Stimulated activated CD4-positive, alpha-beta T cell treated with anti-CD3 and anti-CD28 coated beads, Interleukin-2, amount 100 ng/mL, for 4 hours (primary cell): Measurements from ENCODE around the gene MAPK1.
"Not testable (repeated sequence)": the region's sequence is repeated elsewhere in the genome, so short reads cannot be mapped to it uniquely, and the experiment has no call there.

Experiments
- DNase-seq: peaks from one replicate; pipeline ENCODE4 v3.0.0-alpha.2; 2020; ENCODE audit warnings: low read depth

Gene MAPK1

GRCh38 chr22:21754523-21754922 lies 112.9 kb downstream of the MAPK1 start:
- no peak for DNase-seq

DNA sequence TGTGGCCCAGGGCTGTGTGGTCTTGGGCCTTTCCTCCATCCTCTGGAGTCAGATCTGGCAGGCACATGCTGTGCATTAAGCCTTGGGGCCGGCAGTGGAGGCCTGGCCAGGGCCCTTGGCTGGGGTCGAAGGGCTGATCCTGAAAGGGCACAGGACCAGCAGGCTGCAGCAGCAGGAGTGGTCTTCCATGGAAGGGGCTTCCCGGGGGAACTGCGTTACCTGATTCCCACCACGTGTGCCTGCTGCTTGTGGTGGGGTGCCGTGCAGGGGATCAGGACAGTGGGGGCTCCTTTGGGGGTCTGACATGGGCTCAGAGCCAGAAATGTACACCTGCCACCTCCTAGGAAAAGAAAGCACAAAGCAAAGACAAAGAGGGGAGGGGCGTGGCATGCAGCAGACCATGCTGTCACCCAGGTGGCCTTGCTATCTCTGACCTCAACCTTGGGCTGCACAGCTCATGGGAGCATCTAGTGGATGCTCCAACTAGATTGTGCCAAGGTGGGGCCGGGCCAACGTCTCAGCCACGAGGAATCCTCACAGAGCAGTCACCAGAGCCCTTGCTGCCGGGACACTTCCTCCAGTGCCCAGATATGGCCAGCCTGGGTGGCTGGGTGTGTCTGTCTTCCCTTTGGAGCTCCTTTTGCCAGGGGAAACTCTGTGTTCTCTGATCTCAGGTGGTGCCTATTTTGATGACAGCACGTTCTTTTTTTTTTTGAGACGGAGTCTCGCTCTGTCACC lies 113.9 kb downstream of the MAPK1 start:
- no peak for DNase-seq

DNA sequence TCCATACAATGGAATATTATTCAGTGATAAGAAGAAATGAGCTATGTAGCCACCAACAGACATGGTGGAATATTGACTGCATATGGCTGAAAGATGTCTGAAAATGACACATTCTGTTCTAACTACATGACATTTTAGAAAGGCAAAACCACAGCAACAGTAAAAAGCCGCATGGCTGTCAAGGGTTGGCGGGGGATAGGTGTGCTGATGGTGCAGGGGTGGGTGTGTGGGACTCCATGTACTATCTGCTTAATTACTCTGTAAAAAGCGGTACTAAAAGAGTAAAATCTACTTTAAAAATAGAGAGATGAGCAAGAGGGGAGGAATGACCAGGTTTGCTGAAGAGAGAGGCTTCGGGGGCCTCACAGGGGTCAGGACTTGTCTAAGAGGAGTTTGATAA lies 115.2 kb downstream of the MAPK1 start:
- no peak for DNase-seq

DNA sequence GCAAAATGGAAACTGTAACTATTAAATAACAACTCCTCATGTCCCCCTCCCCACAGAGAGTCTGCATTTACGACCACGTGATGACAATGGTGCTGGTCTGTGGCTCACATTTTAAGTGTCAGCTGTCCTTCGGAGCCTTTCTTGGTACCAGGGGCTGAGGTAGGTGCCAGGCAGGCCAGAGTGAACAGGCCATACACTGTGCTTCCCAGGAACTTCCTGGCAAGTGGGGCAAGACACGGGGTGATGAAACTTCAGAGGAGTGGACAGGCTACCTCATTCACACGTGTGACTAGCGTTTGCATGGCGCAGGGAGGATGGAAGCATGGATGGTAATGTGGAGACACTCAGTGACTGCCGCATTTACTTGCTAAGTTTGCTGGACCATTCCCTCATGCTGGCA lies 121.5 kb downstream of the MAPK1 start:
- no peak for DNase-seq

DNA sequence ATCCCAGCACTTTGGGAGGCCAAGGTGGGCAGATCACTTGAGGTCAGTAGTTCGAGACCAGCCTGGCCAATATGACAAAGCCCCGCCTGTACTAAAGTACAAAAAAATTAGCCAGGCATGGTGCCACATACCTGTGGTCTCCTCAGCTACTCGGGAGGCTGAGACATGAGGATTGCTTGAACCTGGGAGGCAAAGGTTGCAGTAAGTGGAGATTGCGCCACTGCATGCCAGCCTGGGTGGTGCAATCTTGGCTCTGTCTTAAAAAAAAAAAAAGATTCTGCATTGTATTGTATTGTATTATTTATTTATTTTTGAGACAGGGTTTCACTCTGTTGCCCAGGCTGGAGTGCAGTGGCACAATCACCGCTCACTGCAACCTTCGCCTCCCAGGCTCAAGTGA lies 122.5 kb downstream of the MAPK1 start:
- not testable (repeated sequence) for DNase-seq

DNA sequence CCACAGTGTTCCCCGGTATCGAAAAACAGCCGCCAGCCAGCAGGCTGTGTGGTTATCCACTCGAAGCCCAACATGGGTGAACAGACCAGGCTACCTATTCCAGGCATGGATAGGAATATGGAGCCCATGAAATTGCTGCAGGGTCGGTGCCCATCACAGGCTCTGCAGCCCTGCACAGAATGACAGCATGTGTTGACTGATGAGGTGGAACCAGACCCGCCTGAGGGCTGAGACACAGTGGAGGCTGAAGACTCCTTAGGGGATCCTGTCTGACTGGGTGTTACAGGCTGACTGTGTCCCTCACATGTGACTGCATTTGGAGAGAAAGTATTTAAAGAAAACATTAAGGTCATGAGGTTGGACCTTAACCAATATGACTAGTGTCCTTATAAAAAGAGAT lies 125.7 kb downstream of the MAPK1 start:
- DNase-seq: no peak

GRCh38 chr22:21741059-21741458 lies 126.4 kb downstream of the MAPK1 start:
- DNase-seq: no peak

GRCh38 chr22:21739828-21740377 lies 127.5 kb downstream of the MAPK1 start:
- no peak for DNase-seq

DNA sequence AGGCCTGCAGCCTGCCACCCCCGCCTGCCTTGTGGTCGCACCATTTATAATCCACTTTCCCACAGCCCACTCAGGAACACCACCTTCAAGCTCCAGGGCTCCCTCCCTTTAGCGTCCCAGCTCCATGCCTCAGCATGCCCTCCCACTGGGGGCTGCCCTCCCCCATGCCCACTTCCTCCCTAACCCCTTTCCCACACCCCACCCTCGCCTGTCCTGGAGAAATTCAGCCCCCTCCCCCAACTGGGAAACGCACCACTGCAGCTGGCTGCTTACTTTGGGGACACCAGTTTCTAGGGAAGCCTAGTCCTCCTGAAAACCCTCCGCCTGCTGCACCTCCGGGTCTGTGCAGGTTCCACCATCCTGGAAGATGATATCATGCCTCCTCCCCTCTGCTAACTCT lies 128.5 kb downstream of the MAPK1 start:
- no peak for DNase-seq

DNA sequence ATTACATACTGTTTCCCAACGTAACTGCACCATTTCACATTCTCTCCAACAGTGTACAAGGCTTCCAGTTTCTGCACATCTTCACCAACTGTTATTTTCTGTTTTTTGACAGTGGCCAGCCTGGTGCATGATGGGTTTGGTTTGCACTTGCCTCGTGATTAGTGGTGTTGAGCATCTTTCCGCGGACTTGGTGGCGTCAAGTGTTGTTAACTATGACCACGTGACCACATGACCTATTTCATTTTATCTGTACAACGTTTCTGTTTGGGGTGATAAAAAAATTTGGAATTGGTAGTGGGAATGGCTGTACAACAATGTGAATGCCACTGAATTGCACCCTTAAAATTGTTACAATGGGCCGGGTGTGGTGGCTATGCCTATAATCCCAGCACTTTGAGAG lies 129.4 kb downstream of the MAPK1 start:
- no peak for DNase-seq

- DNase-seq: no peak
These were observed 130.5 kb downstream of the MAPK1 start for GRCh38 chr22:21736948-21737347.

DNA sequence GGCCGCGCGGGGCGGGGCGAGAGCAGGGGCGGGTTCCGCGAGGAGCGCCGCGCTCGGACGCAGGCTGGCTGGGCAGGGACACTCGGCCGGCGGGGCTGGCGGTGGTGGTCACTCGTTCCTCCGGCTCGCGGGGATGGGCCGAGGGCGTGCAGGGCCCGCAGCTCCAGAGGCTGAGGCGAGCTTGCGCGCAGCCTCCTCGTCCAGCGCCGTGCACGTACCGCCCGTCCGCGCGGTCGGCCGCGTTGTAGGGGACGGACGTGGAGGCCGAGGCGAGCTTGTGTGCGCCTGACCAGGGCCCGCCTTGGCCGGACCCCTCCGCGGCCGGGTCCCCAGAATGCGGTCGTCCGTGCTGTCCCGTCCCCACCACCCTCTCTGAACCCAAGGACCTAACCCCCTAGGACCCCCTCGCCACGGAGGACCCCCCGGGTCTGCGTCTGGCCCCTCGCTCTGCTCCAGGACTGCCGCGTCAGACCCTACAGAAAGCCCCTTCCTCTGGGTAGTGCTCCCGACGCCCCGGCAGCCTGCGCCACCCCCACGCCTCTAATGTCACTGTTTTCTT lies 131.3 kb downstream of the MAPK1 start:
- DNase-seq: no peak

- DNase-seq: peak; percentile 92
These were observed 132.0 kb downstream of the MAPK1 start, which contains the start of gene YPEL1 for GRCh38 chr22:21735200-21736083. Gene YPEL1, minus strand, starts transcription at chr22:21735794. Its CDS starts 25,050 bp downstream, at chr22:21710744.

GRCh38 chr22:21734540-21735199 lies 132.8 kb downstream of the MAPK1 start:
- no peak for DNase-seq

DNA sequence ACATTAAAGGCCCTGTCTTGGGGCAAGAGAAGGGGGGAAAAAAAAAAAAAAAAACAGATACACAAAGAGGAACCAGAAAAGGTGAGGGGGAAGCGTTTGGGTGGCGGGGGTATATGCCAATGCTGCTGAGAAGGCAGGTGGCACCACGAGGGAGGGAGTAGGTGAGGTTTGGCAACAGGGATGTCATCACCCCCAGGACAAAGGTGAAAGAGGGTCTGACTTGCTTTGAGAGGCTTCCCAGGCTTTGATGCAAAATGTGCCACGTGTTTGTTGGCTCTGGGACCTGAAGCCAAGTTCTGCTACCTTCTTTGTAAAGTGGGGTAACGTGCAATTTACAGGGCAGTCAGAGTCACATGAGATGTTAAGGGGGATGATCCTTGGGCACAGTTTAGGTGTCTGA lies 135.9 kb downstream of the MAPK1 start:
- DNase-seq: no peak

- DNase-seq: no peak
These were observed 136.7 kb downstream of the MAPK1 start for GRCh38 chr22:21730535-21731308.

- not testable (repeated sequence) for DNase-seq
These were observed 138.3 kb downstream of the MAPK1 start for GRCh38 chr22:21729184-21729583.

- DNase-seq: no peak
These were observed 139.2 kb downstream of the MAPK1 start for GRCh38 chr22:21728270-21728669.

DNA sequence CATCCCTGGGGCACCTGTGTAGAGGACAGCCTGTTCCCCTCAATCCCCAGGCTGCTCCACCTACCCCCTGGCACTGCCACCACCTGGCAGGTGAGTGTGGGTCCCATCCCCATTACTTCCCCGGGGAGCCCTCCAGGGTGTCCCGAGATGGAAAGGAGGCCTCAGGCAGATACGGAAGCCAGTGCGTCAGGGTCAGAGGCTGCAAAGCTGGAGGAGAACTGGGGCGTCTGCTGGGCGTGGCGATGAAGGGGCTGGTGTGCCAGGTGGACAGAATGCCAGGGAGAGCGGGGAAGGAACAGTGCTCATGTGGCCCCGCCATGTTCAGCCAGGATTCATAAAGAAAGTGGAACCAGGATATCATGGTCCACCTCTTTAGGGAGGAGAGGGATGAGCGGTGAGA lies 139.7 kb downstream of the MAPK1 start:
- DNase-seq: no peak

GRCh38 chr22:21727159-21727558 lies 140.3 kb downstream of the MAPK1 start:
- DNase-seq: no peak

DNA sequence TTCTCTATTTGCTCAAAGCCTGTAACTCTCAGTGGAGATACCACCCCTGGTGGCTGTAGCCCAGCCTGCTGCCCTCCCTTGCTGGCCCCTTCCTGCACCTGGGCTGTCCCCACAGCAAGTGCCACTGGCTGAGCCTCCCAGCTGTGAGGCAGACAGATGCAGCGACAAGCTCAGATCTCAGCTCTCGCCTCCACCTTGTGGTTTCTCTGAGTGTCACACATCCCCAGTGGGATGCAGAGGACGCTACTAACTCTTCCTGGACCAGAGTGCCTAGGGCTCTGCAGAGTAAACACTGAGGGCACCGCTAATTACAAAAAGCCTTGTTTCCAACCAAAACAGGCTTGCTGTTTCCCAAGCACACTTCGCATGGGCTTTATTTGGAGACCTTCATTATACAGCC lies 140.8 kb downstream of the MAPK1 start:
- no peak for DNase-seq
